Inflammatory macrophage treated with lipopolysaccharide for 4 hours (primary cell): ENCODE measurements around the gene PLEKHA1.

Source experiments
- DNase-seq: peaks from one replicate; pipeline ENCODE4 v3.0.0-alpha.2; 2020

PLEKHA1 gene

GRCh38 chr10:122347170-122347841 is 27.2 kb upstream of the PLEKHA1 start:
- no peak for DNase-seq

GRCh38 chr10:122348512-122348911 is 26.0 kb upstream of the PLEKHA1 start:
- no peak for DNase-seq

- no peak for DNase-seq
These were observed 25.6 kb upstream of the PLEKHA1 start for GRCh38 chr10:122348935-122349361.

GRCh38 chr10:122349758-122350369 is 24.6 kb upstream of the PLEKHA1 start:
- no peak for DNase-seq

GRCh38 chr10:122350893-122351292 is 23.6 kb upstream of the PLEKHA1 start:
- no peak for DNase-seq

GRCh38 chr10:122352817-122353525 is 21.5 kb upstream of the PLEKHA1 start:
- no peak for DNase-seq

- DNase-seq, result no peak
These were observed 20.1 kb upstream of the PLEKHA1 start for GRCh38 chr10:122354383-122354782.

- no peak for DNase-seq
These were observed 16.8 kb upstream of the PLEKHA1 start for GRCh38 chr10:122357685-122358084.

GRCh38 chr10:122359621-122360020 is 14.9 kb upstream of the PLEKHA1 start:
- DNase-seq, result peak; percentile 7

GRCh38 chr10:122361046-122361445 is 13.5 kb upstream of the PLEKHA1 start:
- DNase-seq, result no peak

- no peak for DNase-seq
These were observed 12.4 kb upstream of the PLEKHA1 start for GRCh38 chr10:122362031-122362592.

GRCh38 chr10:122362621-122363020 is 11.9 kb upstream of the PLEKHA1 start:
- no peak for DNase-seq

- DNase-seq, result no peak
These were observed 11.2 kb upstream of the PLEKHA1 start for GRCh38 chr10:122363311-122363710.

- no peak for DNase-seq
These were observed 10.6 kb upstream of the PLEKHA1 start for GRCh38 chr10:122363722-122364463.

- no peak for DNase-seq
These were observed 5.8 kb upstream of the PLEKHA1 start for GRCh38 chr10:122368502-122369254.

GRCh38 chr10:122373108-122373507 is 1.4 kb upstream of the PLEKHA1 start:
- DNase-seq, result no peak

GRCh38 chr10:122373721-122374120 is 787 bp upstream of the PLEKHA1 start:
- DNase-seq, result no peak

- peak; percentile 62 for DNase-seq
These were observed 561 bp downstream of the PLEKHA1 start for GRCh38 chr10:122374859-122375678.

- no peak for DNase-seq
These were observed 1.2 kb downstream of the PLEKHA1 start for GRCh38 chr10:122375679-122376160.

- no peak for DNase-seq
These were observed 2.0 kb downstream of the PLEKHA1 start for GRCh38 chr10:122376364-122376961.

GRCh38 chr10:122379041-122379440 is 4.5 kb downstream of the PLEKHA1 start:
- no peak for DNase-seq
